ENCODE measurements around the gene MTAP. TPM values are rescaled to one million over a fixed set of nuclear protein-coding genes. Genes with fewer than 3 reads are reported as not detected.

The MTAP gene
- total RNA-seq, 5 donors from 2014 or later (not counting 1 experiment from before 2014, with no cell fraction given) = 32.0 to 41.9 (median 34.6) TPM

DNA sequence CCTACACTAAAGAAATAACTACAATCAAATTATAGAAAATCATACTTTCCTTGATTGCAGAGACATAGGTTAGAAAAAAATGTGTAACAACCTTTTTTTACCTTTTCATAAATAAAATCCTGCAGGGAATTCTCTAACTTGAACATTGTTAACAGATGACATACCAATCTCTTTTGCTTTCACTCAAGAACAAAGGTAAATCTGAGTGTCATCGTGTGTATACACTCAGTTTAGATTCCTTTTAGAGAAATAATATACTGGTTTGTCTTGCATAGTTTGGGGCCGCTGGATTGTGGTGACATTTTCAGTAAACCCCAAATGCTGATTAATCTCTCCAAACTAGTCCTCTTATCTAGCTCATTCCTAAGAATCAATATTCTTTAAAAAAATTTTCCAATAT, 20.8 kb upstream of the MTAP start:
- Histone ChIP-seq H3K9me3 (no peaks in the 10 kb centered on the region), H3K4me3 (ENCODE audit: control insufficient read depth in 1 of 2, extremely low read depth in 1 of 2, low read length in 1 of 2) (no peak overlapping the region), H3K27ac (ENCODE audit: low read length) (no peak overlapping the region), H3K36me3 (ENCODE audit: control insufficient read depth in 2 of 2, extremely low read depth in 1 of 2, insufficient read depth in 1 of 2, low read length in 1 of 2) (no peaks in the 10 kb centered on the region), H3K4me1 (ENCODE audit: control insufficient read depth in 1 of 2, extremely low read depth in 1 of 2, insufficient read depth in 2 of 2, low read length in 2 of 2) (peaks cover 7 to 15% of the 10 kb centered on the region in 2 experiments), H3K27me3 (replicated peaks in 1 of 2; ENCODE audit: control insufficient read depth in 2 of 2, extremely low read depth in 1 of 2, insufficient read depth in 2 of 2, low read length in 1 of 2) (no peaks in the 10 kb centered on the region)
- Mint-ChIP-seq H3K4me3 (no peak overlapping the region), H3K27ac (no peak overlapping the region), H3K36me3 (no peaks in the 10 kb centered on the region), H3K9me3 (no peaks in the 10 kb centered on the region), H3K27me3 (no peaks in the 10 kb centered on the region), H3K4me1 (peaks cover 0 to 7% (median 5%) of the 10 kb centered on the region in 3 donors)
- ATAC-seq (replicated peaks in 1 of 4) = no peak
- DNase-seq = no peak
- ChIA-PET CTCF (interaction anchor here (0.6 to 1.5 kb wide), 5 partner anchors 12 to 541 kb away, joined by 3 to 6 read pairs (median 4); no protein-coding TSS in a partner anchor), POLR2A (interaction anchor here (0.6 to 0.7 kb wide), 2 partner anchors 12 to 227 kb away, joined by 4 read pairs; no protein-coding TSS in a partner anchor)
- whole genome bisulfite sequencing (ENCODE audit: insufficient coverage) = no CpG with 5 or more reads among the region's 2 CpGs

DNA sequence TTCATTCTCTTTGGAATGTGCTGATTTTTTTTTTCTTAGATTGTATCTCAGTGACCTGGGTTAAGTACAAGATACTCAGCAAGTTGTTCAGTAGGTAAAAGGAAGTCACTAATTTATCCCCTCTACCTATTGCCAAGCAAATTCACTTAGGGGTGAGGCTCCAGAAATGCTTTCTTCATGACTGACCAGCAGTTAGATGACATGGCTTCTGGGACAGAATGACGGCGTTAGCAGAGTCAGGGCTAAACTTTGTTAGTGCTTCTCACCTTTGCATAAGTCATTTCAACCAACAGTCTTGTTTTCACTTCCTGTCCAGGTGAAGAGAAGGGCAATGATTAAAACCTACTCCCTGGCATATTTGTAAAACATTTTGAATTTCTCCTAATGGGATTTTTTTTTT, 20.2 kb upstream of the MTAP start:
- H3K27ac Mint-ChIP-seq = no peak overlapping the region
- no peaks in the 10 kb centered on the region for H3K36me3 ChIP-seq (ENCODE audit: control insufficient read depth in 2 of 2, extremely low read depth in 1 of 2, insufficient read depth in 1 of 2, low read length in 1 of 2)
- ATAC-seq (replicated peaks in 1 of 4) (no peak), DNase-seq (no peak)
- no peak overlapping the region for H3K27ac ChIP-seq (ENCODE audit: low read length)
- no peaks in the 10 kb centered on the region for H3K9me3 Mint-ChIP-seq
- no peaks in the 10 kb centered on the region for H3K27me3 ChIP-seq (replicated peaks in 1 of 2; ENCODE audit: control insufficient read depth in 2 of 2, extremely low read depth in 1 of 2, insufficient read depth in 2 of 2, low read length in 1 of 2)
- no peaks in the 10 kb centered on the region for H3K27me3 Mint-ChIP-seq
- POLR2A ChIA-PET = interaction anchor here (0.6 to 0.7 kb wide), 2 partner anchors 12 to 228 kb away, joined by 4 read pairs; no protein-coding TSS in a partner anchor
- no peak overlapping the region for H3K4me3 Mint-ChIP-seq
- CTCF ChIA-PET = interaction anchor here in 1 of 2 donors (0.8 kb wide), 1 partner anchor 21 kb away, joined by 6 read pairs; no protein-coding TSS in a partner anchor
- H3K9me3 ChIP-seq = no peaks in the 10 kb centered on the region
- peaks cover 0 to 7% (median 5%) of the 10 kb centered on the region in 3 donors for H3K4me1 Mint-ChIP-seq
- H3K4me3 ChIP-seq (ENCODE audit: control insufficient read depth in 1 of 2, extremely low read depth in 1 of 2, low read length in 1 of 2) = no peak overlapping the region
- WGBS (ENCODE audit: insufficient coverage) = no CpG with 5 or more reads among the region's 2 CpGs
- no peaks in the 10 kb centered on the region for H3K36me3 Mint-ChIP-seq
- H3K4me1 ChIP-seq (ENCODE audit: control insufficient read depth in 1 of 2, extremely low read depth in 1 of 2, insufficient read depth in 2 of 2, low read length in 2 of 2) = peaks cover 7 to 15% of the 10 kb centered on the region in 2 experiments

DNA sequence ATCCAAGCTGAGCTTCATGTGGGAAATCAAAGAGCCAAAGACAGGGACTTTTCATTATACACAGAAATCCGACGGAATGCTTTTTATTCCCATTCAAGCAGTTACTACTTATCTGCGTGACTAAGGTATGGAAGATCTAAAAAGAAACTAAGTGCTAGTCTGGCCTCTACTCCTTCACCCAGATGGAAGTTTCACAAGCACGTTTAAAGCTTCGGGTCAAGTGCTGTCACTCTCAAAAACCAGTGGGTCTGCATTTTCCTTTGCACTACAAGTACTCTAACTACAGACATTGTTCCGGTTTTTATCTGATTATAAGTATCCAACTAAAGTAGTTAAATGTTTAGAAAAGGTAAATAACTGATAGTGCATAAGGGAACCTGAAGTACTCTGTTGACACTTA, 13.7 kb upstream of the MTAP start:
- H3K27ac Mint-ChIP-seq = no peak overlapping the region
- Histone ChIP-seq H3K27ac (ENCODE audit: low read length) (no peak overlapping the region), H3K36me3 (ENCODE audit: control insufficient read depth in 2 of 2, extremely low read depth in 1 of 2, insufficient read depth in 1 of 2, low read length in 1 of 2) (no peaks in the 10 kb centered on the region), H3K27me3 (replicated peaks in 1 of 2; ENCODE audit: control insufficient read depth in 2 of 2, extremely low read depth in 1 of 2, insufficient read depth in 2 of 2, low read length in 1 of 2) (peaks cover 3 to 5% of the 10 kb centered on the region in 2 experiments), H3K9me3 (no peaks in the 10 kb centered on the region), H3K4me3 (ENCODE audit: control insufficient read depth in 1 of 2, extremely low read depth in 1 of 2, low read length in 1 of 2) (no peak overlapping the region), H3K4me1 (ENCODE audit: control insufficient read depth in 1 of 2, extremely low read depth in 1 of 2, insufficient read depth in 2 of 2, low read length in 2 of 2) (no peaks in the 10 kb centered on the region)
- DNase-seq (no peak), ATAC-seq (replicated peaks in 1 of 4) (no peak)
- no peaks in the 10 kb centered on the region for H3K36me3 Mint-ChIP-seq
- WGBS (ENCODE audit: insufficient coverage) = no CpG with 5 or more reads among the region's 6 CpGs
- ChIA-PET POLR2A (interaction anchor here in 1 of 2 donors (0.7 kb wide), 1 partner anchor 437 kb away, joined by 4 read pairs; no protein-coding TSS in a partner anchor), CTCF (interaction anchor here (0.6 to 3.0 kb wide), 26 partner anchors 9 to 593 kb away, joined by 3 to 45 read pairs (median 4); no protein-coding TSS in a partner anchor)
- H3K4me1 Mint-ChIP-seq = peaks cover 0 to 4% (median 0%) of the 10 kb centered on the region in 3 donors
- peaks cover 3 to 11% of the 10 kb centered on the region in 2 donors for H3K27me3 Mint-ChIP-seq
- H3K4me3 Mint-ChIP-seq = no peak overlapping the region
- no peaks in the 10 kb centered on the region for H3K9me3 Mint-ChIP-seq

DNA sequence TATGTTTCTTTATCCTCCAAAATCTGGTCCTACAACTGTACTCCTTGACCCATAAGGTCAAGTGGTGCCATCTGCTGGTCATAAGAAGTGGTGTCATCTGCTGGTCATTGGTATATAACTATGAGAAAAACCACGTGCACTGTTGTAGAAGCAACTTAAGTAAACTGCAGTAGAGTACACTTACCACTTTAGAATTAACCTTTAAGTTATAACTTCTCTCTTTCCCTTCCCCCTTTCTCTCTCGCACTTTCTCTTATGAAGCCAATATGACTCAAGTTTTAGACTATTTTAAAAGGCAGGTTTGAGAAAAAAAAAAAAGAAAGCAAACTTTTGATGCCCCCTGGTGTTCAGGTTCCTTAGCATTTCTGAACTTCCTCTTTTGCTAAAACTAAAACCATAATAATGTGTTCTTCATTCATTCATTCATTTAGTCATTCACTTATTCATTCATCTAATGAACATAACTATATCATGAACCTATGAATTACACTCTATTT, 12.8 kb upstream of the MTAP start:
- CTCF ChIA-PET = interaction anchor here (0.9 to 3.0 kb wide), 12 partner anchors 10 to 554 kb away, joined by 3 to 45 read pairs (median 7); no protein-coding TSS in a partner anchor
- DNase-seq (peak in 32 of 35 experiments; percentile 12 to 89 (median 38)), ATAC-seq (replicated peaks in 1 of 4) (peak; percentile 91 to 99 (median 95))
- peaks cover 3 to 11% of the 10 kb centered on the region in 2 donors for H3K27me3 Mint-ChIP-seq
- H3K27ac Mint-ChIP-seq = peak overlapping the region; percentile 31 to 40
- Histone ChIP-seq H3K4me1 (ENCODE audit: control insufficient read depth in 1 of 2, extremely low read depth in 1 of 2, insufficient read depth in 2 of 2, low read length in 2 of 2) (no peaks in the 10 kb centered on the region), H3K9me3 (no peaks in the 10 kb centered on the region), H3K36me3 (ENCODE audit: control insufficient read depth in 2 of 2, extremely low read depth in 1 of 2, insufficient read depth in 1 of 2, low read length in 1 of 2) (no peaks in the 10 kb centered on the region), H3K4me3 (ENCODE audit: control insufficient read depth in 1 of 2, extremely low read depth in 1 of 2, low read length in 1 of 2) (peak overlapping the region in 1 of 2 donors; percentile 23), H3K27ac (ENCODE audit: low read length) (no peak overlapping the region), H3K27me3 (replicated peaks in 1 of 2; ENCODE audit: control insufficient read depth in 2 of 2, extremely low read depth in 1 of 2, insufficient read depth in 2 of 2, low read length in 1 of 2) (peaks cover 3 to 5% of the 10 kb centered on the region in 2 experiments)
- no CpG with 5 or more reads among the region's 2 CpGs for WGBS (ENCODE audit: insufficient coverage)
- H3K36me3 Mint-ChIP-seq = no peaks in the 10 kb centered on the region
- peak overlapping the region; percentile 35 to 74 (median 61) for H3K4me3 Mint-ChIP-seq
- POLR2A ChIA-PET = interaction anchor here in 1 of 2 donors (0.7 kb wide), 1 partner anchor 437 kb away, joined by 4 read pairs; no protein-coding TSS in a partner anchor
- peaks cover 0 to 4% (median 0%) of the 10 kb centered on the region in 3 donors for H3K4me1 Mint-ChIP-seq
- no peaks in the 10 kb centered on the region for H3K9me3 Mint-ChIP-seq

DNA sequence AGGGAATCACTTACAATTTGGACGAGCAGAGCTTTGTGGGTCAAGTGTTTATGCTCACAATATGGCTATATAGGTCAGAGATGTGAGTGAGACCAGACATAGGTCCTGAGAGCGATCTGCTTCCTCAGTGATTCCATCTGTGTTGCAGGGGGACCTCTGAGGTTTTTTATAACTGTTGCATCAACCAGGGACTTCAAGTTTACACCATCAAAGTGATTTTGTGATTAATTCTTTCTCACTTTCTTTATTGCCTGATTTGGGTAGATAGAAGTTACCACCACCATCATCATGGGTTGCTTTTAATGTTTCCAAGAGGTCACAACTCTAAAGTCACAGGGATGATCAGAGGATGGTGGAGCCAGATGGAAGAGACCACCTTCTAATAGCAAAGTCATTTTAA, 7.0 kb upstream of the MTAP start:
- H3K4me1 ChIP-seq (ENCODE audit: control insufficient read depth in 1 of 2, extremely low read depth in 1 of 2, insufficient read depth in 2 of 2, low read length in 2 of 2) = no peaks in the 10 kb centered on the region
- CTCF ChIA-PET = interaction anchor here in 1 of 2 donors (1.6 kb wide), 1 partner anchor 328 kb away, joined by 4 read pairs; no protein-coding TSS in a partner anchor
- no peak for DNase-seq
- H3K27me3 ChIP-seq (replicated peaks in 1 of 2; ENCODE audit: control insufficient read depth in 2 of 2, extremely low read depth in 1 of 2, insufficient read depth in 2 of 2, low read length in 1 of 2) = peaks cover 3 to 5% of the 10 kb centered on the region in 2 experiments
- H3K4me3 ChIP-seq (ENCODE audit: control insufficient read depth in 1 of 2, extremely low read depth in 1 of 2, low read length in 1 of 2) = no peak overlapping the region
- peaks cover 22 to 35% of the 10 kb centered on the region in 2 donors for H3K27me3 Mint-ChIP-seq
- POLR2A ChIA-PET = interaction anchor here in 1 of 2 donors (0.5 kb wide), 1 partner anchor 443 kb away, joined by 4 read pairs; no protein-coding TSS in a partner anchor
- WGBS (ENCODE audit: insufficient coverage) = no CpG with 5 or more reads among the region's 2 CpGs
- no peak overlapping the region for H3K27ac ChIP-seq (ENCODE audit: low read length)
- no peak for ATAC-seq (replicated peaks in 1 of 4)
- no peak overlapping the region for H3K4me3 Mint-ChIP-seq
- H3K36me3 ChIP-seq (ENCODE audit: control insufficient read depth in 2 of 2, extremely low read depth in 1 of 2, insufficient read depth in 1 of 2, low read length in 1 of 2) = no peaks in the 10 kb centered on the region
- H3K9me3 ChIP-seq = no peaks in the 10 kb centered on the region
- H3K9me3 Mint-ChIP-seq = no peaks in the 10 kb centered on the region
- H3K4me1 Mint-ChIP-seq = no peaks in the 10 kb centered on the region
- H3K27ac Mint-ChIP-seq = no peak overlapping the region
- H3K36me3 Mint-ChIP-seq = no peaks in the 10 kb centered on the region

DNA sequence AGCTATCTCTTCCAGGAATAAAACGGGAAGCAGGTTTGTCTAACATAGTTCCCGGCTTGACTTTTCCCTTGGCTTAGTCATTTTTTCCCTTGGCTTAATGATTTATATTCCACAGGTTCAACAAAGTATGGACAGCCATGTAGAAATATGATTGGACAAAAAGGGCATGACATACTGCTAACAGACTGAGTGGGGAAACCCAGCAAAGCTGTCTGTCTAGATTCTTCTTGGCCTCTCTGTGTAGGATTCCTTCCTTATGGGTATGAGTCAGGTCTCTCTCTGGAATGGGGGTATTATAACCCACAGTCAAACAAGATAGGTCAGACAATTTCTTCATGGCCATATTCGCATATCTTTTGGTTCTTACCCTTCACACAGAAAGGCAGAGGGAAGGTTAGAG, 5.7 kb upstream of the MTAP start:
- H3K27me3 Mint-ChIP-seq = peaks cover 20 to 35% of the 10 kb centered on the region in 2 donors
- no peak overlapping the region for H3K27ac Mint-ChIP-seq
- Histone ChIP-seq H3K9me3 (no peaks in the 10 kb centered on the region), H3K4me1 (ENCODE audit: control insufficient read depth in 1 of 2, extremely low read depth in 1 of 2, insufficient read depth in 2 of 2, low read length in 2 of 2) (peaks cover 2 to 4% of the 10 kb centered on the region in 2 experiments), H3K4me3 (ENCODE audit: control insufficient read depth in 1 of 2, extremely low read depth in 1 of 2, low read length in 1 of 2) (no peak overlapping the region), H3K27ac (ENCODE audit: low read length) (no peak overlapping the region), H3K36me3 (ENCODE audit: control insufficient read depth in 2 of 2, extremely low read depth in 1 of 2, insufficient read depth in 1 of 2, low read length in 1 of 2) (no peaks in the 10 kb centered on the region), H3K27me3 (replicated peaks in 1 of 2; ENCODE audit: control insufficient read depth in 2 of 2, extremely low read depth in 1 of 2, insufficient read depth in 2 of 2, low read length in 1 of 2) (peaks cover 5% of the 10 kb centered on the region in 2 experiments)
- H3K36me3 Mint-ChIP-seq = no peaks in the 10 kb centered on the region
- no peaks in the 10 kb centered on the region for H3K9me3 Mint-ChIP-seq
- ChIA-PET CTCF (interaction anchor here in 1 of 2 donors (0.7 kb wide), 1 partner anchor 13 kb away, joined by 3 read pairs; no protein-coding TSS in a partner anchor), POLR2A (no interaction called here)
- H3K4me3 Mint-ChIP-seq = no peak overlapping the region
- DNase-seq = no peak
- no CpG with 5 or more reads among the region's 3 CpGs for WGBS (ENCODE audit: insufficient coverage)
- H3K4me1 Mint-ChIP-seq = peaks cover 4 to 6% (median 5%) of the 10 kb centered on the region in 3 donors
- no peak for ATAC-seq (replicated peaks in 1 of 4)

Measured in T-cell (primary cell).